Measurements from ENCODE around the gene NPHS2.

The NPHS2 gene

GRCh38 chr1:179548666-179549367, 26.9 kb downstream of the NPHS2 start:
- H4K20me1 ChIP-seq (ENCODE audit: insufficient read depth, low read length) = no peaks in the 10 kb centered on the region
- H3K9ac ChIP-seq (ENCODE audit: low read length) = no peak overlapping the region
- H2AFZ ChIP-seq (ENCODE audit: low read length) = no peak overlapping the region
- TF ChIP-seq EZH2 (optimal IDR thresholded peaks at IDR 0.05; ENCODE audit: low read depth, low read length) (no peak), EZH2phosphoT487 (IDR thresholded peaks at IDR 0.05; ENCODE audit: low read length) (no peak), CTCF (IDR thresholded peaks at IDR 0.05; ENCODE audit: low read length) (no peak)
- H3K36me3 ChIP-seq (replicated peaks; ENCODE audit: insufficient read depth, low read length) = no peaks in the 10 kb centered on the region
- H3K4me1 ChIP-seq (ENCODE audit: low read length) = no peaks in the 10 kb centered on the region
- no peaks in the 10 kb centered on the region for H3K9me3 ChIP-seq (replicated peaks; ENCODE audit: insufficient read depth, low read length)
- no peak overlapping the region for H3K4me2 ChIP-seq (ENCODE audit: low read depth, low read length)
- H3F3A ChIP-seq (ENCODE audit: insufficient read depth, low read length) = no peaks in the 10 kb centered on the region
- no peak overlapping the region for H3K4me3 ChIP-seq (ENCODE audit: low read length)
- no peaks in the 10 kb centered on the region for H3K27me3 ChIP-seq (replicated peaks; ENCODE audit: insufficient read depth, low read length)
- H3K9me2 ChIP-seq (replicated peaks; ENCODE audit: insufficient read depth, low read length) = no peaks in the 10 kb centered on the region
- H3K27ac ChIP-seq (ENCODE audit: low read length) = no peak overlapping the region
- no peaks in the 10 kb centered on the region for H3K79me2 ChIP-seq (ENCODE audit: low read length)
- DNase-seq = no peak

GRCh38 chr1:179547021-179547535, 28.7 kb downstream of the NPHS2 start:
- Histone ChIP-seq H3K9ac (ENCODE audit: low read length) (no peak overlapping the region), H3K36me3 (replicated peaks; ENCODE audit: insufficient read depth, low read length) (no peaks in the 10 kb centered on the region), H3K27me3 (replicated peaks; ENCODE audit: insufficient read depth, low read length) (no peaks in the 10 kb centered on the region), H3K27ac (ENCODE audit: low read length) (no peak overlapping the region), H3K4me2 (ENCODE audit: low read depth, low read length) (no peak overlapping the region), H3K9me3 (replicated peaks; ENCODE audit: insufficient read depth, low read length) (no peaks in the 10 kb centered on the region), H2AFZ (ENCODE audit: low read length) (no peak overlapping the region), H3K4me3 (ENCODE audit: low read length) (no peak overlapping the region), H3F3A (ENCODE audit: insufficient read depth, low read length) (no peaks in the 10 kb centered on the region), H4K20me1 (ENCODE audit: insufficient read depth, low read length) (no peaks in the 10 kb centered on the region), H3K9me2 (replicated peaks; ENCODE audit: insufficient read depth, low read length) (no peaks in the 10 kb centered on the region), H3K79me2 (ENCODE audit: low read length) (no peaks in the 10 kb centered on the region), H3K4me1 (ENCODE audit: low read length) (no peaks in the 10 kb centered on the region)
- no peak for DNase-seq
- TF ChIP-seq EZH2phosphoT487 (IDR thresholded peaks at IDR 0.05; ENCODE audit: low read length) (no peak), CTCF (IDR thresholded peaks at IDR 0.05; ENCODE audit: low read length) (no peak), EZH2 (optimal IDR thresholded peaks at IDR 0.05; ENCODE audit: low read depth, low read length) (no peak)

DNA sequence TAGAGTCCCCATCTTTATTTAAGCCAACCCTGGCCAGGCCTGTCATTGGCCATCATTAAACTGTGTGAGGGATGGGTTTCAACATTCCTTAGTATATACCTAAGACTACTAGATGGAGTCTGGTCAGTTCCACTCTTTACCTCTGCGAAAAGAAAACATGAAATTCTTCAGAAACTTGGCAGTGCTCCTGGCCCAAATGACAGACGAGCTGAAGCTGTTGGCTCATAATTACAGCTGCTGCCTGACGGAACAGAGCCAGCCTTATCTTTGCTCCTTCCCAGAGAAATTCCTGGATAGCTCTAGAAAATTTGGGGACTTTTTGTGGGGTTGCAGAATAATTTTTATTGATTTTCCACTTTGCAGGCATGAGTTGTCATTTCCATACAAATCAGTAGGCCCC, 30.4 kb downstream of the NPHS2 start:
- no peaks in the 10 kb centered on the region for H4K20me1 ChIP-seq (ENCODE audit: insufficient read depth, low read length)
- H3K4me3 ChIP-seq (ENCODE audit: low read length) = no peak overlapping the region
- no peak overlapping the region for H3K27ac ChIP-seq (ENCODE audit: low read length)
- DNase-seq = no peak
- no peak overlapping the region for H2AFZ ChIP-seq (ENCODE audit: low read length)
- no peaks in the 10 kb centered on the region for H3K4me1 ChIP-seq (ENCODE audit: low read length)
- H3K4me2 ChIP-seq (ENCODE audit: low read depth, low read length) = no peak overlapping the region
- H3K9me3 ChIP-seq (replicated peaks; ENCODE audit: insufficient read depth, low read length) = no peaks in the 10 kb centered on the region
- no peaks in the 10 kb centered on the region for H3K79me2 ChIP-seq (ENCODE audit: low read length)
- H3K9me2 ChIP-seq (replicated peaks; ENCODE audit: insufficient read depth, low read length) = no peaks in the 10 kb centered on the region
- TF ChIP-seq CTCF (IDR thresholded peaks at IDR 0.05; ENCODE audit: low read length) = no peak
- no peak for TF ChIP-seq EZH2phosphoT487 (IDR thresholded peaks at IDR 0.05; ENCODE audit: low read length)
- TF ChIP-seq EZH2 (optimal IDR thresholded peaks at IDR 0.05; ENCODE audit: low read depth, low read length) = no peak
- H3K9ac ChIP-seq (ENCODE audit: low read length) = no peak overlapping the region
- H3K27me3 ChIP-seq (replicated peaks; ENCODE audit: insufficient read depth, low read length) = no peaks in the 10 kb centered on the region
- H3K36me3 ChIP-seq (replicated peaks; ENCODE audit: insufficient read depth, low read length) = no peaks in the 10 kb centered on the region
- H3F3A ChIP-seq (ENCODE audit: insufficient read depth, low read length) = no peaks in the 10 kb centered on the region
